Kidney epithelial cell (primary cell): ENCODE results near the gene CPXM1. TPM values are rescaled to one million over a fixed set of nuclear protein-coding genes. Genes with fewer than 3 reads are reported as not detected.

Source experiments
- DNase-seq: peaks from one replicate; pipeline ENCODE4 v3.0.0-alpha.2; 2010; ENCODE audit warnings: low read depth
- H3K27me3 ChIP-seq: 2 replicates; pipeline ENCODE4 v1.6.0; 2011; ENCODE audit warnings: low read length; ENCODE audit not compliant: control insufficient read depth, insufficient read depth
- H3K36me3 ChIP-seq: 2 replicates; pipeline ENCODE4 v1.5.1; 2011; ENCODE audit warnings: low read length; ENCODE audit not compliant: control insufficient read depth, insufficient read depth
- H3K4me3 ChIP-seq: 2 replicates; pipeline ENCODE4 v1.5.1; 2011; ENCODE audit warnings: low read depth, mild to moderate bottlenecking, control low read depth, low read length
- CTCF ChIP-seq: IDR thresholded peaks from 2 replicates; pipeline ENCODE4 v1.5.1; 2011; ENCODE audit warnings: mild to moderate bottlenecking, moderate library complexity, low read length, control low read depth, inconsistent platforms; ENCODE audit not compliant: insufficient read depth, poor library complexity, severe bottlenecking
- total RNA-seq: library from RNA; depleted of rRNA; stranded (reverse); fragments of >200 nt; gene quantifications from 2 replicates; pipeline ENCODE4 v1.2.3, GENCODE V29; 2015

CPXM1 gene
- total RNA-seq, 1 donor from 2014 or later: 68.7 TPM

GRCh38 chr20:2797136-2797983, 3.1 kb downstream of the CPXM1 start:
- peaks cover 39% of the 10 kb centered on the region for H3K27me3 ChIP-seq

GRCh38 chr20:2796011-2796660, 4.3 kb downstream of the CPXM1 start:
- no peak for TF ChIP-seq CTCF
- Histone ChIP-seq H3K27me3 (peaks cover 32% of the 10 kb centered on the region), H3K4me3 (no peak overlapping the region), H3K36me3 (no peaks in the 10 kb centered on the region)
- no peak for DNase-seq

More at GRCh38 chr20:2797136-2797983, 3.1 kb downstream of the CPXM1 start:
- Histone ChIP-seq H3K4me3 (no peak overlapping the region), H3K36me3 (no peaks in the 10 kb centered on the region)
- TF ChIP-seq CTCF: no peak
- DNase-seq: no peak

- Histone ChIP-seq H3K4me3 (no peak overlapping the region), H3K27me3 (peaks cover 25% of the 10 kb centered on the region), H3K36me3 (no peaks in the 10 kb centered on the region)
- DNase-seq: no peak
- TF ChIP-seq CTCF: no peak
Observed at GRCh38 chr20:2795451-2795850, 5.0 kb downstream of the CPXM1 start.

- Histone ChIP-seq H3K4me3 (no peak overlapping the region), H3K36me3 (no peaks in the 10 kb centered on the region), H3K27me3 (peaks cover 24% of the 10 kb centered on the region)
- DNase-seq: no peak
- TF ChIP-seq CTCF: no peak
Observed at GRCh38 chr20:2794866-2795447, 5.5 kb downstream of the CPXM1 start.

GRCh38 chr20:2794202-2794748, 6.2 kb downstream of the CPXM1 start:
- DNase-seq: no peak
- H3K4me3 ChIP-seq: no peak overlapping the region
- TF ChIP-seq CTCF: no peak
- H3K27me3 ChIP-seq: peaks cover 17% of the 10 kb centered on the region
- H3K36me3 ChIP-seq: no peaks in the 10 kb centered on the region
